Measurements from ENCODE around the gene SPEN.

GRCh38 chr1:15953294-15953771 is 105.8 kb downstream of the SPEN start:
- TF ChIP-seq CTCF (IDR thresholded peaks at IDR 0.05) (no peak), POLR2A (IDR thresholded peaks at IDR 0.05) (no peak)
